ENCODE data around the gene LCT. TPM values are rescaled to one million over a fixed set of nuclear protein-coding genes. Genes with fewer than 3 reads are reported as not detected.

The LCT gene
- polyA plus RNA-seq, 4 donors, result 37.0 to 332 (median 73.6) TPM

DNA sequence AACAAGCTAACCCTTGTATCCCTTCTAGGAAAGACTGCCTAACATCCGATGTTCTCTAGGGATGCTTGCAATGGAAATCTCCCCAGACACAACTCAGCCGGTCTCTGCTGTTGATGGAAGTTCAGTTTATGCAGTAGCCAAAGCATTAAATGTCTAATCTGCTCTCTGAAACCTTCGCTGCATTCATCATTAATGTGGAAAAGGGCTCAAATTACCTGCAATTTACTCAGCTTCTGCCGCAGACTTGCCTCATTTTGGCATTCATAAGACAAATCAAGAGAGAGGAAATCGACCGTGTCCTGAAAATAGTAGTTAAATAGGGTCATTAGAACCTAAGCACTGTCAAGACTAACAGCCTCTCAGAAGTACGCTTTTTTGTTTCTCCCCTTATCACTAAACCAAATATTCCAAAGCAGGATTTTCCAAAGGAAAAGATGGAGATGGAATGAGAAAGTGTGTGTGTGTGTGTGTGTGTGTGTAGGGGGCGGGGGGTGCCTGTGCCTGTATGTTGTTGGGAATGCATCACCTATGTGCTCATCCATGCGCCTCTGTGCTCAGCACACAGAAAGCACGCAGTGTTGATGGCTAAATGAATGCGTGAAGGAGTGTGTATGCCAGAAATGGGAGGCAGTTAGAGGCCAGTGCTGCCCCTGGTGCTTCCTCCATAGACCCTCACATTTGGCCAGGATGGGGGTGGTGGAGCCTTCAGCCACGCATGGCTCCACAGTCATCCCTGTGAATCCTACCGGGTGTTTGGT is 7.4 kb downstream of the LCT start:
- DNase-seq (no peak), FAIRE-seq (no peak)
- Histone ChIP-seq H3K4me3 (ENCODE audit: low read depth in 1 of 3, low read length in 3 of 3) (no peak overlapping the region), H3K9me3 (ENCODE audit: control insufficient read depth in 2 of 2, insufficient read depth in 1 of 2, low read depth in 1 of 2, low read length in 1 of 2) (peaks cover 0 to 13% of the 10 kb centered on the region in 2 donors), H3K36me3 (ENCODE audit: control insufficient read depth in 3 of 3, insufficient read depth in 2 of 3, low read depth in 1 of 3, low read length in 3 of 3) (peaks cover 0 to 59% (median 7%) of the 10 kb centered on the region in 3 donors), H3K27me3 (ENCODE audit: control insufficient read depth in 3 of 3, insufficient read depth in 3 of 3, low read length in 3 of 3) (no peaks in the 10 kb centered on the region), H3K27ac (ENCODE audit: low read depth in 1 of 3, low read length in 2 of 3) (no peak overlapping the region), H3K4me1 (ENCODE audit: control insufficient read depth in 3 of 3, insufficient read depth in 2 of 3, low read depth in 1 of 3, low read length in 2 of 3) (peaks cover 0 to 37% (median 5%) of the 10 kb centered on the region in 3 donors)
- 90 to 96% (median 94%) methylated on average over 13 of the region's 13 CpGs for WGBS, 3 donors

DNA sequence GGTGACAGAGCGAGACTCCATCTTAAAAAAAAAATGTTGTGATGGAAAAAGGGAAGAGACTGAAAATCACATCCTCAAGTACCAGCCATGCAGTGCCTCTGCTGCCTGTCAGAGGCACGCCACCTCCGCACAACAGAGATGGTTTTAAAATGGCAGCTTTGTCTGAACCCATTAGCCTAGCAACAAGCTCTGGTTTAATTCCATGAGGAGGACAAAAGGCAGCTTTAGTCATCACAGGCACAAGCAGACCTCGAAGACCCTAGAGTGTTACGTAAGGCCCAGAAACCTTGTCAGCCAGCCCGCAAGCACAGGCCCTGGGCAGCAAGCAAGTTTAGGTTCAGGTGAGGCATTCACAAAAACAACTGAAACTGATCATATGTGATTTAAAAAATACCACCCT is 10.4 kb downstream of the LCT start:
- no peak overlapping the region for H3K27ac ChIP-seq (ENCODE audit: low read depth in 1 of 3, low read length in 2 of 3)
- 91 to 97% (median 93%) methylated on average over 6 of the region's 6 CpGs for WGBS, 3 donors
- DNase-seq (no peak), FAIRE-seq (no peak)
- peaks cover 0 to 22% of the 10 kb centered on the region in 2 donors for H3K9me3 ChIP-seq (ENCODE audit: control insufficient read depth in 2 of 2, insufficient read depth in 1 of 2, low read depth in 1 of 2, low read length in 1 of 2)
- H3K4me1 ChIP-seq (ENCODE audit: control insufficient read depth in 3 of 3, insufficient read depth in 2 of 3, low read depth in 1 of 3, low read length in 2 of 3), result peaks cover 0 to 31% (median 5%) of the 10 kb centered on the region in 3 donors
- H3K27me3 ChIP-seq (ENCODE audit: control insufficient read depth in 3 of 3, insufficient read depth in 3 of 3, low read length in 3 of 3), result no peaks in the 10 kb centered on the region
- peaks cover 0 to 71% (median 12%) of the 10 kb centered on the region in 3 donors for H3K36me3 ChIP-seq (ENCODE audit: control insufficient read depth in 3 of 3, insufficient read depth in 2 of 3, low read depth in 1 of 3, low read length in 3 of 3)
- no peak overlapping the region for H3K4me3 ChIP-seq (ENCODE audit: low read depth in 1 of 3, low read length in 3 of 3)

DNA sequence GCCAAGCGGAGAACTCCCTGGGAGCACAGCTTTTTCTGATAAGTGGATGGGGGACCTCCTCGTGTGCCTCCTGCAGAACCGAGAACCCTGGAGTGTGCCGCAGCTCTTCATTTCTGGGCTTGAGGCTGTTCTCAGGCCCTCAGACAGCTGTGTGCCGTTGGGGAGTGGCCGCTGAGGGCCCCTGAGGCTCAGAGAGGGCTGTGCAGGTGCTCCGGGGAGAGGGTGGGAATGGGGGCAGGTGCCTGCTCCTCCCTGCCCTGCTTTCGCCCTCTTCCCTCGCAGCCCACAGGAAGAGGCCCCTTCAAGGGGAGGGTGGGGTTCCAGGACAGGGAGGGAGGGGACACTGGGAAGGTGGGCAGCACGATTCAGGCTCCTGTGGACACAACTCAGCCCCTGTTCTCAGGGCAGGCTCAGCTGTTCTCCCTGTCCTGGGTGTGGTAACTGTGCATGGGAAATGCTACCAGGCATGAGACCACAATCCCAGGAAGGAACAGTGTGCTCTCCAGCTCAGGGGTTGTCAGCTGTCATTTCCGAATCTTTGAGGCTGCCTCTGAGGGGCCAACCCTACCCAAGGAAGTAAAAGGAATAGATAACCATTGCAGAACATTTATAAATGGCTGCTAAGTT is 11.3 kb downstream of the LCT start:
- Histone ChIP-seq H3K4me1 (ENCODE audit: control insufficient read depth in 3 of 3, insufficient read depth in 2 of 3, low read depth in 1 of 3, low read length in 2 of 3) (peaks cover 0 to 24% (median 0%) of the 10 kb centered on the region in 3 donors), H3K36me3 (ENCODE audit: control insufficient read depth in 3 of 3, insufficient read depth in 2 of 3, low read depth in 1 of 3, low read length in 3 of 3) (peaks cover 0 to 71% (median 14%) of the 10 kb centered on the region in 3 donors), H3K27me3 (ENCODE audit: control insufficient read depth in 3 of 3, insufficient read depth in 3 of 3, low read length in 3 of 3) (no peaks in the 10 kb centered on the region), H3K4me3 (ENCODE audit: low read depth in 1 of 3, low read length in 3 of 3) (no peak overlapping the region), H3K9me3 (ENCODE audit: control insufficient read depth in 2 of 2, insufficient read depth in 1 of 2, low read depth in 1 of 2, low read length in 1 of 2) (peaks cover 0 to 22% of the 10 kb centered on the region in 2 donors), H3K27ac (ENCODE audit: low read depth in 1 of 3, low read length in 2 of 3) (peak overlapping the region in 1 of 3 donors; percentile 57)
- 12 to 33% (median 28%) methylated on average over 10 to 11 of the region's 11 CpGs for WGBS, 3 donors
- peak; percentile 50 to 71 for DNase-seq
- no peak for FAIRE-seq

DNA sequence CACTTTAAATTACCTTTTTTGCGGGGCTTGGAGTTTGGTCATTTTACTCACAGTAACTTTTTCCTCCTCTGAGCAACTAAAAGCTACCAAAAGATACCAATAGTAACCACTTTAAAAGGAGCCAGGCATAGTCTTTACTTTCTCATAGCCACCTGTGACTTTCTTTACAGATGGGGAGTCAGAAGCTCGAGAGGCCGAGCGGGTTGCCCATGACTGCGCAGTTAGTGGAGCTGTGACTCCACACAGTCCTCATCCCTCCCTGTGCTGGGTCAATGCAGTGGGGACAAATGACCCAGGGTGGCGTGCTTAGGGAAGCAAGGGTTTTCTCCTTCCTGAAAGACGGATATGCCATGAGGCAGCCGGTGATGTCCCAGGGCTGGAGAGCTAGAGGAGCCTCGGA is 11.9 kb downstream of the LCT start:
- no peak for FAIRE-seq
- Histone ChIP-seq H3K9me3 (ENCODE audit: control insufficient read depth in 2 of 2, insufficient read depth in 1 of 2, low read depth in 1 of 2, low read length in 1 of 2) (peaks cover 0 to 22% of the 10 kb centered on the region in 2 donors), H3K27me3 (ENCODE audit: control insufficient read depth in 3 of 3, insufficient read depth in 3 of 3, low read length in 3 of 3) (no peaks in the 10 kb centered on the region), H3K4me3 (ENCODE audit: low read depth in 1 of 3, low read length in 3 of 3) (no peak overlapping the region), H3K36me3 (ENCODE audit: control insufficient read depth in 3 of 3, insufficient read depth in 2 of 3, low read depth in 1 of 3, low read length in 3 of 3) (peaks cover 0 to 70% (median 14%) of the 10 kb centered on the region in 3 donors), H3K27ac (ENCODE audit: low read depth in 1 of 3, low read length in 2 of 3) (peak overlapping the region in 1 of 3 donors; percentile 57), H3K4me1 (ENCODE audit: control insufficient read depth in 3 of 3, insufficient read depth in 2 of 3, low read depth in 1 of 3, low read length in 2 of 3) (peaks cover 0 to 19% (median 0%) of the 10 kb centered on the region in 3 donors)
- DNase-seq, result no peak
- WGBS, 3 donors, result 70 to 75% (median 74%) methylated on average over 9 of the region's 9 CpGs

DNA sequence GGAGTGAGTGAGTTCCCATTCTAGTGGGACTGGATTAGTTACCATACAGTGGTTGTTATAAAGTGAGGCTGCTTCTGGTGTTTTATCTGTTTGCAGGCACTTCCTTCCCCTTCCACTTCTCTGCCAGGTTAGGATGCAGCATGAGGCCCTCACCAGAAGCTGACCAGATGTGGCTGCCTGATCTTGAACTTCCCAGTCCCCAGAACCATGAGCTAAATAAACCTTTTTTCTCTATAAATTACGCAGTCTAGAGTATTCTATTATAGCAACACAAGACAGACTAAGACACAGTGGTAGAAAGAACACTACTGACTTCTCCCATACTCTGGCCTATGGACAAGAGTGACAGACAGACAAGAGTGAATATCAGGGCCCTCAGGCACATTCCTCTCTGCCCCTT is 14.1 kb downstream of the LCT start:
- Histone ChIP-seq H3K27me3 (ENCODE audit: control insufficient read depth in 3 of 3, insufficient read depth in 3 of 3, low read length in 3 of 3) (no peaks in the 10 kb centered on the region), H3K36me3 (ENCODE audit: control insufficient read depth in 3 of 3, insufficient read depth in 2 of 3, low read depth in 1 of 3, low read length in 3 of 3) (peaks cover 0 to 68% (median 14%) of the 10 kb centered on the region in 3 donors), H3K4me3 (ENCODE audit: low read depth in 1 of 3, low read length in 3 of 3) (no peak overlapping the region), H3K4me1 (ENCODE audit: control insufficient read depth in 3 of 3, insufficient read depth in 2 of 3, low read depth in 1 of 3, low read length in 2 of 3) (peaks cover 0 to 19% (median 0%) of the 10 kb centered on the region in 3 donors), H3K9me3 (ENCODE audit: control insufficient read depth in 2 of 2, insufficient read depth in 1 of 2, low read depth in 1 of 2, low read length in 1 of 2) (peaks cover 0 to 25% of the 10 kb centered on the region in 2 donors), H3K27ac (ENCODE audit: low read depth in 1 of 3, low read length in 2 of 3) (no peak overlapping the region)
- DNase-seq (no peak), FAIRE-seq (no peak)
- WGBS, 3 donors, result 91 to 100% (median 92%) methylated on average over 1 of the region's 1 CpG

DNA sequence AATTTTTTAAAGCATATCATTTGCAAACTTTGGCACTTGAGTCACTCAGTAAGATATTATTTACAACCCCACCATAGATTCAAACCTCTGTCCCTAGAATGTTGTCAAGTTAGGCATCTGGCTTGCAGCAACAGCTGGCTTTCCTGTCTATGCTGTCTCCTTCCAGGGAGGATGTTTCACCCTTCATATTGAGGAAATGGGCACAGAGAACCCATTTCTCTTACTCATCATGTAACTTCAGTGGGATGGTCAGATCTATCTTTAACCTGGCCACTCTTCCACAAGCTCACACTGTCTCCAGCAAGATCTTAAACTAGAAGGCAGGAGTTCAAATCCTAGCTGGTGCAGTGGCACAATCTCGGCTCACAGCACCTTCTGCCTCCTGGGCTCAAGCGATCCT is 15.8 kb downstream of the LCT start:
- no peak for FAIRE-seq
- Histone ChIP-seq H3K27me3 (ENCODE audit: control insufficient read depth in 3 of 3, insufficient read depth in 3 of 3, low read length in 3 of 3) (no peaks in the 10 kb centered on the region), H3K36me3 (ENCODE audit: control insufficient read depth in 3 of 3, insufficient read depth in 2 of 3, low read depth in 1 of 3, low read length in 3 of 3) (peaks cover 0 to 68% (median 14%) of the 10 kb centered on the region in 3 donors), H3K27ac (ENCODE audit: low read depth in 1 of 3, low read length in 2 of 3) (no peak overlapping the region), H3K9me3 (ENCODE audit: control insufficient read depth in 2 of 2, insufficient read depth in 1 of 2, low read depth in 1 of 2, low read length in 1 of 2) (peaks cover 0 to 25% of the 10 kb centered on the region in 2 donors), H3K4me1 (ENCODE audit: control insufficient read depth in 3 of 3, insufficient read depth in 2 of 3, low read depth in 1 of 3, low read length in 2 of 3) (peaks cover 0 to 13% (median 0%) of the 10 kb centered on the region in 3 donors), H3K4me3 (ENCODE audit: low read depth in 1 of 3, low read length in 3 of 3) (no peak overlapping the region)
- 94 to 100% (median 98%) methylated on average over 2 of the region's 2 CpGs for WGBS, 3 donors
- no peak for DNase-seq

DNA sequence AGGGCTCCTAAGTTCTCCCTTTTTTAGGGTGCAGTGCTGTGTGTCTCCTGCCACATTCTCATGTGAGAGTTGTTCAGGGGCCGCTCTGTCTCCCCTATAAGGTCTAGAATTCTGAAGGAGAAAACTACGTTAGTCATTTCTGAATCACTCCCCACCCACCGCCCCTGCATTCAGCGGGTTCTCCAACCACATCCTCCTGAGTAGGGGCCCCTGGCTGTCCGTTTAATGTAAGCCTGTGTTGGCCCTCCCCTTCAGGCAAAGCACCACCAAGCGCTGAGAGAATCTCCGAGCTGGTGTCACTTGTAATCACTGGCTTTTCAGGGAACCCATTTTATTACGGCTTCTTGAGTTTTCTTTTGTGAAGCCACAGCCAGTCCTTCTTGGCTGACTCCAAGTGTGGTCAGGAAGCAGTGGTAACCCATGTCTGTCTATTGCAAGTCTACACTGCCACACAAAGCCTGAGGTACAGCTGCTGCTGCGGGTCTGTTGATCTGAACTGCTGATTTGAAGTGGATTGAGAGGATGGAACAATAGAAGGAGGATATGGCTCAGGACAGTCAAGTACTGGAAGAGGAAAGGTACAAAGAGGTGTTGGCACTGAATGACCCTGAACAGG is 16.9 kb downstream of the LCT start:
- Histone ChIP-seq H3K27ac (ENCODE audit: low read depth in 1 of 3, low read length in 2 of 3) (no peak overlapping the region), H3K4me3 (ENCODE audit: low read depth in 1 of 3, low read length in 3 of 3) (no peak overlapping the region), H3K27me3 (ENCODE audit: control insufficient read depth in 3 of 3, insufficient read depth in 3 of 3, low read length in 3 of 3) (no peaks in the 10 kb centered on the region), H3K36me3 (ENCODE audit: control insufficient read depth in 3 of 3, insufficient read depth in 2 of 3, low read depth in 1 of 3, low read length in 3 of 3) (peaks cover 0 to 63% (median 13%) of the 10 kb centered on the region in 3 donors), H3K4me1 (ENCODE audit: control insufficient read depth in 3 of 3, insufficient read depth in 2 of 3, low read depth in 1 of 3, low read length in 2 of 3) (peaks cover 0 to 3% (median 0%) of the 10 kb centered on the region in 3 donors), H3K9me3 (ENCODE audit: control insufficient read depth in 2 of 2, insufficient read depth in 1 of 2, low read depth in 1 of 2, low read length in 1 of 2) (peaks cover 0 to 25% of the 10 kb centered on the region in 2 donors)
- FAIRE-seq (no peak), DNase-seq (no peak)
- WGBS, 3 donors, result 54 to 73% (median 56%) methylated on average over 9 of the region's 9 CpGs

DNA sequence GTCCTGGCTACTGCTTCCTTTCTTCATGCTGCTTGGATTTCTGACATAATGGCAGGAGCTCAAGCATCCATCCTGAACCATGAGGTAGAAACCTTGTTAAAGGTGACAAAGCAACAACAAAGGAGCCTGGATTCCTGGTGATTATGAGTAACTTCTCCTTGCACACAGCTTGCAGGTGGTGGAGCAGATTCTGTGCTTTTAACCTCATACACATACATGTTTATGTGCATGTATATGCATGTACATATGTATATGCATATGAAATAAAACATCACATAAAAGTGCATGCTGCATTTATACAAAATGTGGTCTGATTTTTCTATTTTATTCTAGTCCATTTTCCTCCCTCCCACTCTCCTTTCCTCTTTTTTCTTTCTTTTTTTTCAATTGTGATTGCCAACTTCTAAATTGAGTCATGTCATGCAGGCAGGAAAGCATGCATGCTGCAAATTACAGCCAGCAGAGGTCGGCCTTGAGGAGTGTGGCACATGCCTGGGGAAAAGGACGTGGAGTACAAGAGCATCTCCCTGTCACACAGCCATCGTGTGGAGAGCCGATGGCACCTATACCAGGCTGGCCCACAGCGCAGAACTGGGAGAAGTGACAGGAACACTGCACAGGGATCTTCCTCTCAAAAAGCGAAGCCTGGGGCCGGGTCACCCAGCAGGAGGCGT is 17.9 kb downstream of the LCT start:
- DNase-seq (no peak), FAIRE-seq (no peak)
- Histone ChIP-seq H3K27ac (ENCODE audit: low read depth in 1 of 3, low read length in 2 of 3) (no peak overlapping the region), H3K9me3 (ENCODE audit: control insufficient read depth in 2 of 2, insufficient read depth in 1 of 2, low read depth in 1 of 2, low read length in 1 of 2) (peaks cover 0 to 22% of the 10 kb centered on the region in 2 donors), H3K36me3 (ENCODE audit: control insufficient read depth in 3 of 3, insufficient read depth in 2 of 3, low read depth in 1 of 3, low read length in 3 of 3) (peaks cover 0 to 57% (median 12%) of the 10 kb centered on the region in 3 donors), H3K4me1 (ENCODE audit: control insufficient read depth in 3 of 3, insufficient read depth in 2 of 3, low read depth in 1 of 3, low read length in 2 of 3) (no peaks in the 10 kb centered on the region), H3K4me3 (ENCODE audit: low read depth in 1 of 3, low read length in 3 of 3) (no peak overlapping the region), H3K27me3 (ENCODE audit: control insufficient read depth in 3 of 3, insufficient read depth in 3 of 3, low read length in 3 of 3) (no peaks in the 10 kb centered on the region)
- WGBS, 3 donors, result 72 to 84% (median 80%) methylated on average over 8 of the region's 8 CpGs
